HG03135 (cell line): ENCODE results near the gene SHROOM3.

Experiments used
- ATAC-seq: cut with Tn5 transposase; IDR thresholded peaks from one replicate; pipeline ENCODE4 v1.9.1; 2021; ENCODE audit warnings: mild to moderate bottlenecking, moderate library complexity; ENCODE audit not compliant: unreplicated experiment

SHROOM3 gene

DNA sequence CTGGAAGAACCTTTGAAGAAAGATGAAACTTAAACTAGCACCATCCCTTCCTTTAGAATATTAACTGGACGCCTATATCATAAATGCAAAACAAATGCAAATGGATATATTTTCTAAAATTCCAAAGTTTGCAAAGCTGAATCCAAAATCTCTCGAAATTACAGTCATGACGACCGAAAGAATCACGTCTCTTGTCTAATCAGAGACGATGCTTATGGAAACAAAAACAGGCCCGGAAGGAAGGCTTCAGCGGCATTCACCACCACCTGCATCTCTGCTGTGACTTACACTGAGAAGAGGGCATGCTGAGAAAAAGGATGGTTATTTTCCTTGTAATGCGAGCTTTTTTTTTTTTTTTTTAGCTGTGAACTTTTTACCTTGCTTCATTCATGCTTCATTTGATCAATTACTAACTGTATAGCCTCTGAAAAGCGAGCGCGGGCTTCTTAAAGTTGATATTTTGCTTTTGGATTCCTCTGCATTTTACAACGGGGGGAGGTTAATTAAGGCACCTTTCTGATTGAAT lies 253.7 kb downstream of the SHROOM3 start:
- no peak for ATAC-seq

DNA sequence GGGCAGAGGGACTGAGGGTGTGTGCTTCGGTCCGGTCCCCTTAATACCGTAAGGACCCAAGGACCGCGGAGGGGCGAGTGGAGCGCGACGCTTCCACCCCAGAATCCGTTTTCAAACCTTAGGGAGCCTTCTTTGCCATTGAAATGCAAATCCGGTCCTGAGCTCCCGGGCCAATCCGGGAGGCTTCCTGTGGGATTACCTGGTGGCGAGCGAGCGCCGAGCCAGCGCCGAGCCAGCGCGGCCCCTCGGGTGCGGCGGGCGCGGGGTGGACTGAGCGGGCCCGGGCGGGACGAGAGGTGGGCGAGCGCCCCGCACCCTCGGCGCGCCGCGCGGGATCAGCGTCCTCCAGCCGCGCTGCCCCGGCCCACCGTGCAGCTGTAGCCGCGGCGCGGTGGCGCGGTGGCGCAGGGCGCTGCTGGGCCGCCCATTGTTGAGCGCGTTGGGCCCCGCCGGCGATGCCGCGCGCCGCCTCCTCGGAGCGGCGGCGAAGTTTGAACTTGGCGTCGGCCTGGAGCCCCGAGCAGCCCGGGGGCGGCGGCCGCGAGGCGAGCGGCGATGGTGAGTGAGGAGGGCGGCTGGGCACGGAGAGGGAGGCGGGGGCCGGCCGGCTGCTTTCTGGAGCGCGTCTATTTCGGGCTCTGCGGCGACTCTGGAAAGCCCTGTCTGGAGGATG lies 254.3 kb downstream of the SHROOM3 start:
- no peak for ATAC-seq

DNA sequence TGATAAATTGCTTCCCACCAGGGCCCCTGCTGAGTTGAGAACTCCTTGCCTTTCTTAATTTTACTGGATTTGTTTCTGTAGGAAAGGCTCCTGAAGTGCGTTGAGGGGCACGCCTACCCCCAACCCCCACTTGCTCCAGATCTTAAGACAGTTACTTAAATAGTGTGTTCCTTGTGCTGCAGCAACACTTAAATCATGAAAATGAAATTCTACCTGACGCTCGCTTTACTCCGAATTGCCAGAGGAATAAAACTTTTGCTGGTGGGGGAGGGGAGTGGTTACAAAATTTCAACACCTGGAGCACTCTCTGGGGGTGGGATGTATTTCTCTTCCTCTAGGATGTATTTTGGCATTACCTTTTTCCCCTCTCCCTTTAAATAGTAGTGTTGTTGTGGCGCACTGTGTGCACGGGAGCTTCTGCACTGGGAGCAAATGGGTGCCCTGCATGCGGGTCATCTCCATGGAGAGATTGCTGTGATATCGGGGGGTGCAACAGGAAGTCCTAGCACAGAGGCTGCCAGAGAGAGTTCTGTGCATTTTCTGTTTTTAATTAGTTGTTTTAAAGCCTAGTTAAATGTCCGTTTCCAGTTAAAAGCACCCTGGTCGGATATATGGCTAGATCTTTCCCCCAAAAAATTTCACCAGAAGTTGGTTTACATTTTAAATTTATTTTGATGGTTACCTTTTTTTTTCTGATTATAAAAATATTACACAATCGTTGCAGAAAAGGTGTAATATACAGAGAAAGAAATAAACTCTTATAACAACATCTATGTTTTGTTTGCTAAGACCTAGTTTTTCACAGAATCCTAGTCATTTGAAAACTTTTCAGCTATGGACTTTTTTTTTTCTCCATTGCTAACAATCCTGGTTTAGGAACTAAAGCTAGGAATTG lies 255.2 kb downstream of the SHROOM3 start:
- no peak for ATAC-seq

DNA sequence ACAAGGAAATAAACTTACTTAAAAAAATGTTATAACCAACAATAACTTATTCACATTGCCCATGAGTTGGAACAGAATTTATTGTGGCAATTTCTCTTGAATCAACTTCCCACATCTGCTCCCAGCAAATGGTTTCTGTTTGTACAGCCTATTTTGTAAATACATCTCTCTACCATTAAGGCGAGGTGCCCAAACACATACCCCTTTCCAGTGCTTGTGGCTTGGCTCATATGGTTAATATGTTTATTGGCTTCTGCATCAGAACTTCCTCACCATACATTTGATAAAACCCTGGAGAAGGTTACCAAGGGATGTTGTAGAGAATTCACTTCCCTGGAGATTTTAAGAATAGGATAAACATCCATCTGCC lies 255.9 kb downstream of the SHROOM3 start:
- no peak for ATAC-seq

DNA sequence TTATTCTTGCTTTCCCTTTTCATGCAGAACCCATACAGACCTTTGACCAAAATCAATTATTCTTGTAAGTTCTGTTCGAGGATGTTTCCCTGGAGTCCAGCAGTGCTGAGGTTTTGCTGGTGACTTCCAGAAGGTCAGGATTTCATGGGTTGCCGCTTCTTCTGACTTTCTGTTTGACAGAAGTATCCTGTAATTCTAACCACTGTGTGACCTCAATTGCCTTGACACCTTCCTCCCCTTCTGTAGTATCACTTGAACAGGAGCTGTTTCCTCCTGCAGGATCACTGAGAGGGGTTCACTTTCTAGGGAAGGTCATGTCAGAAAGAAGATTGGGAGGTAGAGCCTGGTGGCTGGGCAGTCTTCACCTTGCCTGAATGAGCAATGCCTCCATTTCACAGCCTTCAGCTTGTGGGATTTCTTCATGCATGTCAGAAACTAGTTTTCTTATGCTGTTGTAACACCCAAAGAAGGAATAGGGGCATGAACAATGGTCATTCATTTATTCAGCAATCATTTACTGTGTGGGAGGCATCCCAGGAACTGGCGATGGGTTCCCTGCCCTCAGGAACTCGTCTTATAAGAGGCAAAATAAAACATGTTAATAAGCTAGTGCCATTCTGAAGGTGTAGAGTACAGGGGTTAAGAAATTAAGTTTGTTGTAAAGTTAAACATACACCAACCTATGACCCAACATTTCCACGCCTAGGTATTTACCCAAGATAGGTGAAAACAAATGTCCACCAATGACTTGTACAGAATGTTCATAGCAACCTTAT lies 257.0 kb downstream of the SHROOM3 start:
- no peak for ATAC-seq

DNA sequence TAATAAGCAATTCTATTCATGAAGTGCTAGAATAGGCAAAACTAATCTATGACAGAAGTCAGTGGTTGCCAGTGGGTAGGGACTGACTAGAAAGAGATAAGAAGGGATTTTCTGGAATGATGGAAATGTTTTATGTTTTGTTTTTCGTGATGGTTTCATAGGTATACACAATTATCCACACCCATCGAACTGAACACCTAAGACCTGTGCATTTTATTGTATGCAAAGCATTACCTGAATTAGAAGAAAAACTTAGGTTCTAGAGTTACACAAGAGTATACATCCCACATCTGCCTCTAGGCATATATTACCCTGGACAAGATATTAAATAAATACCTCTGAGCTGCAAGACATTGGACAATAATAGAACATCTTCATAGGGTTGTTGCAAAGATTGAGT lies 257.7 kb downstream of the SHROOM3 start:
- no peak for ATAC-seq

DNA sequence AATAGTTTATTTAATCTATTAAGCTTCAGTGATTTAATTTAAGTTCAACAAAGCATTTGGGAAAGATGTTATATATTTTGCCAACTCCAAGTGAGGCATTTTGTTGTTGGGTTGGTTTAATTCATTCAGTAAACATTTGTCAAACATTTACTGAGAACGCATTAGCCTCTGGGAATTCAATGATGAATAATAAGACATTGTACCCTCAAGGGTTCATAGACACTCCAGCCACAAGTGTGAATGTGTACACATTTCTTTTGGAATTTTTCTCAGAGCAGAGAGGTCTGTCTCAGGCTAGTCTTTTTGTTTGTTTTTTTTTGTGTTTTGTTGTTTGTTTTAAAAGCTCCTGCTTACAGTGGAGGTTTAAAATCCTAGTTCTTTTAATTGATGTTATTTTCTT lies 259.0 kb downstream of the SHROOM3 start:
- ATAC-seq = no peak

DNA sequence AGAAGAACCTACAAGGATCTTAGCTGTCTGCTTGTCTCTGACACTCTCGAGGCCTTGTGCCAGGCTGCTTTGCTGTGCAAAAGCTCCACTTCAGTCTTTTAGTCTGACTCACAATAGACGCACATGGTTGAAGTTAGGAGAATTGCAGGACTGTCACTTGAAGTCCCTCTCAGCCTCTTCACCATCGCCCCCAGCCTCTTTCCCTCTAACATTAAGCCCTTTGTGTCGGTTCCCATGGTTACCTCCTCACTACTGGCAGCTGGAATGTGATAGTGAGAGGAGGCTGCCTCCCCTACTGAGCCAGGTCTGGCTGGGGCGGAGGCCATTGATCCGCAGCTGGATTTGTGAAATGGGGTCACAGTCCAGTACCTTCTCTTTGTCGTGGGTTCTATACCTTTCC lies 261.1 kb downstream of the SHROOM3 start:
- ATAC-seq = no peak

DNA sequence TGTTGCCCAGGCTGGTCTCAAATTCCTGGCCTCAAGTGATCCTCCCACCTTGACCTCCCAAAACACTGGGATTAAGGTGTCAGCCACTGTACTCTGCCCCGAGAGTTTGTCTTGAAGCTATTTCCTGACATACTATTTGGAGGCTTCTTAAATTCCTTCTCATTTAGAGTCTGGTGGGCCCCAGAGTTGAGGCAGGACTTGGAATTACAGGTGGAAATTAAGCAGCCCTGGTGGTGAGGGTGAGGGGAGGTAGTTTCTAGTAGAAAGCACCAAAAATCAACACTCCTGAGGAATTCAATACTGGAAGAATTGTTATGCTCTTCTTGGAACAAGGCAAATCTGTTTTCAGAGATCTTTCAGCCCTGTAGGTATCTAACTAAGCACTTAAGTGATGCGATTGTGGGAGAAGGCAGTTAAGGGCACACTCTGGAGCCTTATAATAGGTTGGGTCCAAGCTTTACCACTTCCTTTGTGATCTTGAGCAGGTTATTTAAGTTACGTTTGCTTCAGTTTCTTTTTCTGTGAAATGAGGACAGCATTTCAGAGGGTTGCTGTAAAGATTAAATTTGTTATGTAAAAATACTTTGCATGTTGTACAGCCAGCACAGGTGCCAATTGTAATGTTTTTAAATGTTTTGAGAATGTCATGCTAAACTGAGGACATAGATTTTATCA lies 262.2 kb downstream of the SHROOM3 start:
- peak; percentile 92 for ATAC-seq

DNA sequence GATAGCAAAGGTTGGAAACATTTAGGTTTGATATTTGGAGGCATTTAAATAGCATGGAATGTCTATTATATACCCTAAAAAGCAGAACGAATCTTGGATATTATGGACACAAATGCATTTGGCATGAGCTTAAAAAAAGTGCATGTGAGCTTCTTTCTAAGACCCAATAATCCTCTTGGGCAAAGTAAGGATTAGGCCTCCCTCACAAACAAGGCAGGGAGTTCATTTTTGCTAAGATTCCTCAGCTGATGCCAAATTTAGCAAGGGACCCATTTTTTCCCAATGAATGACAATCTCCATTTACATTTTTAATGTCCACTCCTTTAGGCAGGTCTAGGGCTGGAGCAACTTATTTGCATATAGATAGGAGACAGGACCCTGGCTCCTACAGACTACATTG lies 263.1 kb downstream of the SHROOM3 start:
- no peak for ATAC-seq

DNA sequence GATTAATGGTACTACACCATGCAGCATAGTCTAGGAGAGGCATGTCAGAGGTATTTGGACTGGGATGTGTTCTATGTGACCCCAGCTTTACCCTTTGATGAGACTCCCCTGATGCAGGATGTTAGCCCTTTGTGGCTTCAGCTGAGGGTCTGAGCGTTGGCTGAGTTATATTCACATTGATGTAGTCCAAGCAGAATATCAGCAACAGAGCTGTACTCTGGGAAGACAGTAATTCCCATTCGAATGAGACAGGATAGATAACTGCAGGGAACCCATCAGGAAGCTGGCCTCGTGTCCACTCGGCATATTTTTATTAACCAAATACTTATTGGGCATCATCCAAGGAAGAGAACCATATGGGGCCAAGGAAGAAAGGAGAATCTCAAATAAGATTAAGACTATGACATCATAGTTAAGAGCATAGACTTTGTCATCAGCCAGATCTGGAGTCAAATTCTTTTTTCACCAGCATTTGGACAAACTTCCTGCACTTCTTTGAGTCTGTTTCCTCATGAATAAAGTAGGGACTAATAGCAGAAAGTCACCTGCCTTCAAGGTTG lies 264.8 kb downstream of the SHROOM3 start:
- no peak for ATAC-seq

DNA sequence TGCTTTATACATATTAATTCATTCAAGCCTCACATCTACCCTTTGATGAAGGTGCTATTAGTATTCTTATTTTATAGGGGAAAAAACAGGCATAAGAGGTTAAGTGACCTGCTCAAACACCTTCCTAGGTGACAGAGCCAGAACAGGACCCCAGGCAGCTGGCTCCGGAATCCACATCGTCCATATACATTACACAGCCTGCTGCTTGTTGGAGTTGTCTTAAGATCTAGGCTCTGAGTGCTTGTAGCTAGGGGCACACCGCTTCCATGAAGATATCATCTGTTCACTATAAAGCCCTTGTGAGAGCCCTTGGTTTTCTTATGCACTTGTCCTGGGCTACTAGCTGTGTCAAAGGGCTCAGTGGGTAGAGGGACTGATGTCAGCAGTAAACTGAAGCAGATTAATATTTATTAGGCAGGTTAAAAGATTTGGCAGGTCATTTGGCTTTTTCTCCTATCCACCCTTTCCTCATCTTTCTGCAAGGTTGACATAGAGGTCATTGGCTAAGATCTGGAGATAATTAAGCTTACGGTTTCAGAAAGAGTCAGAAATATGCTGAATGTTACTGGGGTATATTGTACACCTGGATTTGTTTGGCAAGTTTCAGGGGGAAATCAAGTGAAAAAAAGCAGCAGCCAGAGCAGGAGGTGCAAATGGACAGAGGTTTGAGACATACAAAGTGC lies 267.6 kb downstream of the SHROOM3 start:
- ATAC-seq = no peak

DNA sequence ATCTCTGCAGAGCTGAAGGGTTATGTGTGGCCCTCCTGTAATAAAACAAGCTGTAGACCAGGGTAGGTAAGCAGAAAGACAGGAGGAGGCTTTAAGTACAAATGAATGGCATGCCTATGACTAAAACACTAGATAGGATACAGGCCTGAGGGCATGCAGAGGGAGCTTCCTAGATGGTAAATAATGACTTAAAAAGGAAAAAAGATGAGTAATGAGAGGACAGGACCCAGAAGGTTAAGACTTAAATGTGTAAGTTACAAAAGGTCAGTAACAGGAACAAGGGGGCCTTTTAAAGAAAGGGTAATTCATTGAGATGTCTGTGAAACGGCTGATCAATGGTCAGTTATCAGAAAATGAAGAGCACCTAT lies 268.1 kb downstream of the SHROOM3 start:
- ATAC-seq = no peak

DNA sequence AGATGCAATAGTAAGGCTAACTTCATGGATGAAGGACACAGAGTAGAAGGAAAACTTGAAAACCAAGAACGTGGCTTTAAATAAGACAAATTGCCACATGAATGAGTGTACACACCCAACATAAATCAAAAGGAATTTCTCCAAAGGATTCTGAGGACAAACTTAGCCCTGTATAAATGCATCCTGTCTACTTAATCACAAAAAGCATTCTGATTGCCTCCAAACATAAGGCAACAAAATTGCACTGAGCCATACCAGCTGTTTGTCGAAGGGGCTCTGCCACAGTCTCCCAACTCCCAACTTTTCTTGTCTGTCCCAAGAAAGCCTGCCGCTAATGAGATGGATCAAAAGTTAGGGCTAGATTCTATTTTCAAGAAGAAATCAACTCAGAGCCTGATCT lies 268.6 kb downstream of the SHROOM3 start:
- no peak for ATAC-seq

DNA sequence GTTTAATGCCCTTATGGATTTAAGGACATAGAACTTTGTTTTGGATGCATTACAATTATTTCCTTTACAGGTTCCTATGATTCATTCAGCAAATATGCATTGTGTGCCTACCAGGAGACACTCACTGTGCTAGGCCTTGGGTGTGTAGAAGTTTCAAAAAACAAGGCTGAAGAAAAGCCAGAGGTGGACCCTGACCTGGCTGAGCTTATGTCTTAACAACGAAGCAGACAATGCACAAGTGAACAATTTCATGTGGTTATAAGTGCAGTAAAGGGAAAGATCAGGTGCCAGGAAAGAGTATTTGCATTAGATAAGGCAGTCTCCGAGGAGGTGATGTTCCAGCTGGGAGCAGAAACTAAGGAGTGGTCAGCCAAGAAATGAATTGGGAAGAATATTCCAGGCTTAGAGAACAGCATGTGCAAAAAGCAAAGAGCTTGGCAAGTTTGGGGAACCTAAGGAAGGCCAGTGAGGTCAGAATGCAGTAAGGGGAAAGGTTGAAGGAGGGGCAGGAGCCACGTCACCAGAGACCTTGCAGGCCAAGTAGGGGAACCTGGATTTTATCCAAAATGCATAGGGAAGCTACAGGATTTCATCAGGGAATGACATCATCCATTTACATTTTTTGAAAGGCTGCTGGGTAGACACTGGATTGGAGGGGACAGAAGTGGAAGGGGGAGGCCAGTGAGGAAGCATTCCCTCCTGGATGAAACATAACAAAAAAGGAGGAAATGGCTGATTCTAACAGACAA lies 269.3 kb downstream of the SHROOM3 start:
- no peak for ATAC-seq

DNA sequence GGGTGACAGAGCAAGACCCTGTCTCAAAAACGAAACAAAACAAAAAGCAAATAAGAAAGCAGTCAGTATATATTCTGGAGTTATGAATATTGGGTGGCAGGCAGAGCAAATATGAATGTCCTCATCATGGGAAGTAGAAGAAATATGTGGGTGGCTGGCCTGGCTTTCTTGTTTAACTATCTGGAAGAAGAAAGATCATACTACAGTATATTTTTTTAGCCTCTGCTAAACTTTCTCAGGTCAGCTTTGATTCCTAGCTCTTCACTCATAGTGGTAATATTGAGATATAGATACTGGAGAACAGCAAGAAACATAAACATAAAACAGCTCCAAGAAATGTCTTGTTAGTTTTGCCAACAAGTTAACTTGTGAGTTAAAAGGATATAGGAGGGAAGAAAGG lies 270.4 kb downstream of the SHROOM3 start:
- ATAC-seq = no peak

DNA sequence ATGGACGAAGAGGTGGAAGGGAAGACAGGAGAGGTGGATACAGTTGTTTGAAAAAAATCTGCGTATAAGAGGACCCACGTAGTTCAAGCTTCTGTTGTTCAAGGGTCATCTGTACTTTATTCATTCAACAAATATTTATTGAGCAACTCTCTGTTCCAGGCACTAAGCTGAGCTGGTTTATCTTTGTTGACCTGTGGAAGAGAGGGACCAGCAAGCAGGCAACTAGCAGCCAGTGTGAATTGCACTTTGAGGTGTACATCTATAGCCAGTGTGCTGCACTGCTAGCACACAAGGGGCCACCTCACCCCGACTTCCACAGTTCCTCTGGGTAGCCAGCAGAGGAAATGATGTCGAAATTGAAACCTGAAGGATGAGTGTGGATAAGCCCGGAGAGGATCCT lies 271.6 kb downstream of the SHROOM3 start:
- ATAC-seq = no peak

DNA sequence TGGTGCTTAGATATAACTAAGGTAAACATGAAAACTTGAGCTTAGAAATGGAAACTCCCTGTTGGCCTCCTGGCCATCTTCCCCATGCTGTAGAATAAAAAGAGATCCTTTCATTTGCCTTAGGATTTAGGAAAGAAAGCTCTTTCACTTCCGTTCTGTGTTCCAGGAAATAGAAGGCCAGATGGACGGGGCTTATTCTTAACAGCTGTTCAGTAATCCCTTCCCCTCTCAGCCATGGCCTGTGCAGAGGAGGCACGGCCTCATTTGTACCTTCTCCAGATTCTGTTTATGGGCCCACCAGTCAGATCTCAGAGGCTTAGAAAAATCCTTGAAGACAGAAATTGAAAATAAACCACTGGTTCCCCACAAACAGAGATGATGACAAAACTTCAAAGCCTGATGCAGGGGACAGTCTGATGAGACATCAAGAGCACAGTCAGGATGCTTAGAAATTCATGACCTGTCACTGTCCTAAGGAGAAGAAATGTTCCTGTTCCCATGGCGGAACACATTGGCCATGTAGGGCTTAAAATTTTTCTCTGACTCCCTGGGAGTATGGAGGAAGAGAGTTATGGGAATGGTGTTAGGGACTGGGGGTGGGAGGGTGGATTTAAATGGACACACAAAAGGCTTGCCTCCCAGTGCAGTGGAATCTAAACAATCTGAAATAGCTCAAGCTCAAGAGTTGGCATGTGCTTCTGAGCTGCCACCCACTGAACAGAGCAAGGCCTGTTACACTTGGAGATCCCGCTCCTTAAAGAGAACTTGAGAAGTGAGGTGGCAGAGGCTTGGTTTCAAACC lies 274.1 kb downstream of the SHROOM3 start:
- ATAC-seq = no peak

DNA sequence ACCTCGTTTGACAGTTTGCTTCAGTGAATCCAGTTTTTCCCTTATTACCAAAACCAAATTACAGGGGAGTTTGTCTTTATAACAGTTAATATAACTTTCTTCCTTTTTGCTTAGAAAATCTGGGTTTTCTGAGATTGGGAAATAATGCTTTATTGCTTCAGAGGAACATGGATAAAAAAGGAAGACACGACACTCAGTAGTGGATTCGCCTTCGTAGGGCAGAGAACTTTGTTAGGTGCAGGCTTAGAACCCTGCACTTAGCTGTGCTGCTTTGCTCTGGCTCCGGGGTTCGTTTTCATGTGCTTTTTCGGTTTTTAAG lies 274.7 kb downstream of the SHROOM3 start:
- ATAC-seq = no peak
